ENCODE measurements around the gene BOLA3.

- TF ChIP-seq, protein P1, sequence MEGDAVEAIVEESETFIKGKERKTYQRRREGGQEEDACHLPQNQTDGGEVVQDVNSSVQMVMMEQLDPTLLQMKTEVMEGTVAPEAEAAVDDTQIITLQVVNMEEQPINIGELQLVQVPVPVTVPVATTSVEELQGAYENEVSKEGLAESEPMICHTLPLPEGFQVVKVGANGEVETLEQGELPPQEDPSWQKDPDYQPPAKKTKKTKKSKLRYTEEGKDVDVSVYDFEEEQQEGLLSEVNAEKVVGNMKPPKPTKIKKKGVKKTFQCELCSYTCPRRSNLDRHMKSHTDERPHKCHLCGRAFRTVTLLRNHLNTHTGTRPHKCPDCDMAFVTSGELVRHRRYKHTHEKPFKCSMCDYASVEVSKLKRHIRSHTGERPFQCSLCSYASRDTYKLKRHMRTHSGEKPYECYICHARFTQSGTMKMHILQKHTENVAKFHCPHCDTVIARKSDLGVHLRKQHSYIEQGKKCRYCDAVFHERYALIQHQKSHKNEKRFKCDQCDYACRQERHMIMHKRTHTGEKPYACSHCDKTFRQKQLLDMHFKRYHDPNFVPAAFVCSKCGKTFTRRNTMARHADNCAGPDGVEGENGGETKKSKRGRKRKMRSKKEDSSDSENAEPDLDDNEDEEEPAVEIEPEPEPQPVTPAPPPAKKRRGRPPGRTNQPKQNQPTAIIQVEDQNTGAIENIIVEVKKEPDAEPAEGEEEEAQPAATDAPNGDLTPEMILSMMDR (IDR thresholded peaks at IDR 0.05), result no peak
- TF ChIP-seq EP300 (IDR thresholded peaks at IDR 0.05) (no peak), POLR2A (IDR thresholded peaks at IDR 0.05; ENCODE audit: low read depth) (no peak)
Measured at GRCh38 chr2:74094291-74094690, 53.4 kb downstream of the BOLA3 start.

All from esophagus muscularis mucosa (tissue), 4 donors.